HG02973 (cell line): ENCODE data around the gene TP53AIP1.
"Not testable (repeated sequence)": the region's sequence is repeated elsewhere in the genome, so short reads cannot be mapped to it uniquely, and the experiment has no call there.

ENCODE experiments used
- ATAC-seq: cut with Tn5 transposase; IDR thresholded peaks from one replicate; pipeline ENCODE4 v1.9.1; 2021; ENCODE audit warnings: moderate library complexity; ENCODE audit not compliant: unreplicated experiment

Gene TP53AIP1

GRCh38 chr11:128926437-128927107 lies 16.1 kb downstream of the TP53AIP1 start:
- no peak for ATAC-seq

- no peak for ATAC-seq
Measured at GRCh38 chr11:128926000-128926399, 16.7 kb downstream of the TP53AIP1 start.

DNA sequence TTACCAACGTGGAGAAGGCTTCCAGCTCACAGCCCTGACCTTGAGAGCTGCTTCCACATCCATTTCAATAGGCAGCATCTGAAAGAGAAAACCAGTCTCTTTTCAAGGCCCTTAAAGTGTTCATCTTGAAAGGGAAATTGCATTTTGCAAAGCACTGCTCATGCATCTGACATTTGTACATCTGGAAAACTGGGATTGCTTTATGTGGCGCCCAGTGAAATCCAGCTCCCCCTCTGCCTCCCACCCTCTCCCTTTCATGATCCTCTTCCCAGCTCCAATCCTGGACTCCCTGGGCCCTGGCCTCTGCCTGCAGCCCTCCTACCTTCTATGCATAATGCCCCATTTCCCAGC lies 17.4 kb downstream of the TP53AIP1 start:
- ATAC-seq = no peak

DNA sequence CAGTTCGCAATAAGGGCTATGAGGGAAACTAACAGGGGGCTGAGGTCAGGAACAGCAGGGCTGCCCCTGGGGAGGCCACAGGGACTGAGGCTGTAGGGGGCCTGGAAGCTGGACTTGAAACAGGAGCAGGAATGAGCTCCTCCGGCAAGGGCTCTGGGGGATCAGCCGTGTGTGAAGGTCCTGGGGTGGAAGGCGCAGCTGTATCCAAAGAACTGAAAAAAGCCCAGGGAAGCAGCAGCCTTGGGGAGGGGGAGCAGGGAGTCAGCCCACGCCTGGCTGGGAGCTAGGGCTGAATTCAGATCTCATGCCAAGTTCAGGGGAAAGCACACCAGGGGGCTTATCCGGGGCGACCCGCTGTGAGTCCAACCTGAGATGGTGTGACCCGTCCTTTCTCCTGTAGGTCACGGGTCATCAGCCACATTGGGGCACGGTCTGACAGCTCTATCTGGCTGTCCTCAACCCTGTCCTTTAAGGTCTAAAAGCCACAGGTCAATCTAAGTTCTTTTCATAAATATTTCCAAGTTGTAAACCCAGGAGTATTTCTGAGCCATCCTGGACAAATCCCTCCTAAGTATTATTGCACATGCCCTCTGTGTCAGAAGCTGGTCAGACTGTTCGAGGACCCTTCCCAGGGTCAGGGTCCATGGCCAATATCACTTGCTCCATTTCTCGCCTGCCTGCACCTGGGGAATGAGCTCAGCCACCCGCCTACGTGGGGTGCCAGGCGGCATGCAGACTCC lies 18.0 kb downstream of the TP53AIP1 start:
- ATAC-seq = no peak

DNA sequence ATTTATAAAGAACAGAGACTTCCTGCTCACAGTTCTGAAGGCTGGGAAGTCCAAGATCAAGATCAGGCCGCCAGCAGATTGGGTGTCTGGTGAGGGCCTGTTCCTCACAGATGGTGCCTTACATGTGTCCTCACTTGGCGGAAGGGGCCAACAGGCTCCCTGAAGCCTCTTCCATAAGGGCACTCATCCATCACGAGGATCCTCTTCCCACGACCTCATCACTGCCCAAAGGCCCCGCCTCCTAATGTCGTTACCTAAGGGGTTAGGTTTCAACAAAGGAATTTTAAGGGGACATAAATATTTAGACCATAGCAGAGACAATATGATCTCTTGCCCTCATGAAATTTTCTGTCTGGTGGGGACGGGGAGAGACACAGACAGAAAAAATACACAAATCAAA lies 18.6 kb downstream of the TP53AIP1 start:
- ATAC-seq = no peak

GRCh38 chr11:128921793-128922192 lies 20.9 kb downstream of the TP53AIP1 start:
- no peak for ATAC-seq

DNA sequence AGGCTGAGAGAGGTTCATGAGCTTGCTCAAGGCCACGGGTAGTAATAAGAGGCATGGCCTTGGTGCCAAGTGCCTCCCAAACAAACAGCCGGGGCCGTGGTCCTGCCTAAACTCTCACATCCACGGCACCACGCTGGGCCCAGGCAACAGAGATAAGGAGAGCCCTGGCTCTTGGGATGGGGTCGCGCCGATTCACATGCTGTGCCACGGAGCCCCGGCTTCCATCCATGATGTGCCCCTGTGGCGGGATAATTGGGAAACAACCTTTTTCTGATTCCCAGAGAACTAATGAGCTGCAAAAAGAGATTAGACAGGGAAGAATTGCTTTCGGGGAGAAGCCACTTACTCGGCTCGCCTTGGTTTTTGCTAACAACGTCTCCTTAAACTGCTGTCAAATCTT lies 22.0 kb downstream of the TP53AIP1 start:
- no peak for ATAC-seq

- ATAC-seq = not testable (repeated sequence)
Measured at GRCh38 chr11:128919635-128920034, 23.0 kb downstream of the TP53AIP1 start.

- ATAC-seq = no peak
Measured at GRCh38 chr11:128919216-128919615, 23.5 kb downstream of the TP53AIP1 start.

GRCh38 chr11:128917144-128917724 lies 25.4 kb downstream of the TP53AIP1 start:
- ATAC-seq = peak; percentile 57

- ATAC-seq = no peak
Measured at GRCh38 chr11:128916681-128917080, 26.0 kb downstream of the TP53AIP1 start.

- no peak for ATAC-seq
Measured at GRCh38 chr11:128916037-128916572, 26.6 kb downstream of the TP53AIP1 start.

GRCh38 chr11:128915149-128915521 lies 27.5 kb downstream of the TP53AIP1 start:
- no peak for ATAC-seq

DNA sequence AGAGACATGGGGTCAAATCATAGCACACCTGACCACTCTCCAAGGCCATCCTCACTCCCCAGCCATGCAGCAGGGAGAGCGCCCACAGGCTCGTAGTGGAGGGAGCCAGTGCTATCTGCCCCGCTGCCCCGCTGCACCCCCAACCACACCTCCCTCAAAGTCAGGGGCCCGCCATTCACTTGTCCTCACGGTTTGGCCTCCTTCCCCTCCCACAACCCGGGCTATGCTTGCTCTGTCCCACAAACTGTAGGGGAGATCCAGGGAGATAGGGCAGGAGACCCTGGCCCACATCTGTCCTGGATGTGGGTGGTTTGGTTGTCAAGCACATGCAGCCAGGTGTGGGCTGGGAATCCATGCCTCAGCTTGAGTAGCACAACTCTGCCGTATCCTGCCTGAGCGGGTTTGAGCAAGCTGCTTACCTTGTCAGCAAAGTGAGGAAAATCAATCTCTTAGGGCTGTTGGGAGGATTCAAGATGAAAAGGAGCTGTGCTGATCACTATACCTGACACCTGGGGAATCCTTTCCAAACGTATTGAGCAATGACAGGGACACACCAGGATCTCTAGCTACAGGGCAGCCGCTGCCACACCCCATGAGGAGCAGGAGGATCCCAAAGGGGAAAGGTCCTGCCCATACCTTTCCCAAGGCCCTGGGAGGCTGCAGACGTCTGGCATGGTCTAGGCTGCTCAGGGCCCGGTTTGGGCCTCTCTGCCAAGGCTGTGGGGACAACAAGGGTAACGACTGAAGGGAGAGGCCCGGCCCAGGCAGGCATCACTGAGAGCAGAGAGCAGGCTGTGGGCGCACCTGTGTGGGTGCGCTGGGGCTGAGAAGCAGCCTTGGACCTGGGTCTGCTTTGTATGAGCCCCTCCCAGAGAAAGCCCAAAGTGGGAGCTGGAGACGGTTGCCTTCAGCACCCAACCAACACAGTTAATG lies 28.2 kb downstream of the TP53AIP1 start:
- no peak for ATAC-seq

GRCh38 chr11:128913806-128914205 lies 28.9 kb downstream of the TP53AIP1 start:
- no peak for ATAC-seq

GRCh38 chr11:128911701-128912100 lies 31.0 kb downstream of the TP53AIP1 start:
- ATAC-seq = no peak

GRCh38 chr11:128911239-128911638 lies 31.4 kb downstream of the TP53AIP1 start:
- no peak for ATAC-seq

DNA sequence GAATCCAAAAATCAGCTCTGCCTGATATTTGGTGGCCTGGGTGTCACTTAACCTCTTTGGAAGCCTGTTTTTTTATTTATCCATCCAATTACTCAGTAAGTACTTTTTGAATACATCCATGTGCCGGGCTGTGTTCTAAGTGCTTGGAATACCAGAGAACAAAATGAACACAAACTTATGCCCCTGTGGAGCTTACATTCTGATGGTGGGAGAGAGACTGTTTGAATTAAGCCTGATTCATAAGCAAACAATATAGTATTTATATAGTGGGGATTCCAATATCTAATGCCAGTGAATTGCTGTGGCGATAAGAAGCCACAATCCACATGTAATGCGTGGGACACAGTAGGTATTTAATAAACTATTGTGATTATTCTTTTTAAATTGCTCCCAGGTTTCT lies 32.1 kb downstream of the TP53AIP1 start:
- ATAC-seq = no peak

DNA sequence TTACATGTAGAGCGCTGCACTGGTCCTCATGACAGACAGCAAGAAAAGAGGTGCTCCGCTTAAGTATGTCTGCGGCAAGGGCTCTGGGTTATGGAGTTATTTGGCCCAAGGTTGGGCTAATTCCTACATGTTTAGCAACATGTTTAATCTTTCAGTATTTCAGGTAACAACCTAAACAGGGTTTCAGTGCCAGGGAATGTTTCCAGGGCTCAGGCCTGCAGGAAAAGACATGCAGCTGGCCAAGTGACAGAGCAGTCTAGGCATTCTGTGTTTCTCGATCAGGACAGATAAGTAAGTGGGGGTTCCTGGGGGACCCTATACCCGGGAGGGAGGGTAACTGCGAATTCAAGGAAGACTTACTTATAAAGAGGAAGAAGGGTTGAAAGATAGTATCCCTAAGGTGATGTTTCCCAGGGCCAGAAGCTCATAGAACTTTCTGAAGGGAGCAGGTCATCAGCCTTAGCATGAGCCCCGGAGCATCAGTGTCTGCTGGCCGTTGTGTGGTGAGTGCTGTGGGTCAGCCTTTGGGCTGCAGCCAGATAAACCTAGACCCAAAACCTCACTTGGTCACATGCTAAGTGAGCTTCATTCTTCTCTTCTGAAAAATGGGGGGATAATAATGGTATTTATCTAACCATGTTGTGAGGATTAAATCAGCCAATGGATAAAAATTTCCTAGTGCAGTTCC lies 33.1 kb downstream of the TP53AIP1 start:
- ATAC-seq = no peak
